ENCODE data around the gene P3H1.

DNA sequence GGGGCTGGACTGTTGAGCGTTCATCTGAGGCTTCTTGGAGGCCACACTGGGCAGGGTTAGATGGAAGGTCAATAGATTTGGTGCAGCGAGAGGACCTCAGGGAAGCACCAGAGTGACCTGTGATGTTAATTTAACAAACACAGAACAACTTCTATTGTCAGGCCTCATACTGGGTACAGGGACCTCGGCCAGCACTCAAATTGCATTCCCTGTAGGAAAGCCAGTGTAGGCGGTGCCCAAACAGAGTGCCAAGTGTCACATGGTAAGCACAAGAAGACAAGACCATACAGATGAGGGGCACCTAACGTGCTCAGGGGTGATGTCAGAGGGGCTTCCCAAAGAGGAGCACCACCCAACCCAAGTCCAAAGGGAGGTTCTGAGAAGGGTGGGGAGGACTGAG lies 19.3 kb upstream of the P3H1 start:
- TF ChIP-seq POLR2A (IDR thresholded peaks at IDR 0.05; ENCODE audit: low read length) (no peak), GATA1 (IDR thresholded peaks at IDR 0.05; ENCODE audit: low read depth, low read length) (no peak)

Measured in erythroblast (primary cell).